CD4-positive, alpha-beta T cell treated with Interleukin-6 for 4 hours (primary cell): ENCODE data around the gene SPRED1.

Source experiments
- DNase-seq: peaks from one replicate; pipeline ENCODE4 v3.0.0-alpha.2; 2020; ENCODE audit warnings: mixed read lengths

The SPRED1 gene

GRCh38 chr15:38252481-38253350 is at the start of gene SPRED1:
Gene SPRED1, plus strand, starts transcription at chr15:38252836. Its CDS starts 350 bp downstream, at chr15:38253186.
- peak; percentile 19 for DNase-seq

GRCh38 chr15:38205526-38206272 is 46.9 kb upstream of the SPRED1 start:
- DNase-seq: no peak

GRCh38 chr15:38207621-38208020 is 45.0 kb upstream of the SPRED1 start:
- DNase-seq: no peak

GRCh38 chr15:38208206-38208605 is 44.4 kb upstream of the SPRED1 start:
- DNase-seq: no peak

GRCh38 chr15:38208779-38209178 is 43.9 kb upstream of the SPRED1 start:
- DNase-seq: no peak

- DNase-seq: no peak
Observed at GRCh38 chr15:38211249-38211648, 41.4 kb upstream of the SPRED1 start.

GRCh38 chr15:38211811-38212210 is 40.8 kb upstream of the SPRED1 start:
- DNase-seq: no peak

- no peak for DNase-seq
Observed at GRCh38 chr15:38212729-38213351, 39.8 kb upstream of the SPRED1 start.

GRCh38 chr15:38213356-38213755 is 39.3 kb upstream of the SPRED1 start:
- no peak for DNase-seq

GRCh38 chr15:38215707-38216106 is 36.9 kb upstream of the SPRED1 start:
- DNase-seq: no peak

- no peak for DNase-seq
Observed at GRCh38 chr15:38216763-38217162, 35.9 kb upstream of the SPRED1 start.

- no peak for DNase-seq
Observed at GRCh38 chr15:38217191-38217595, 35.4 kb upstream of the SPRED1 start.

- DNase-seq: no peak
Observed at GRCh38 chr15:38217788-38218609, 34.6 kb upstream of the SPRED1 start.

- no peak for DNase-seq
Observed at GRCh38 chr15:38220606-38221273, 31.9 kb upstream of the SPRED1 start.

GRCh38 chr15:38224486-38224885 is 28.1 kb upstream of the SPRED1 start:
- no peak for DNase-seq

GRCh38 chr15:38225381-38225780 is 27.3 kb upstream of the SPRED1 start:
- DNase-seq: no peak

- DNase-seq: no peak
Observed at GRCh38 chr15:38226608-38227266, 25.9 kb upstream of the SPRED1 start.

- no peak for DNase-seq
Observed at GRCh38 chr15:38227941-38228340, 24.7 kb upstream of the SPRED1 start.

- DNase-seq: no peak
Observed at GRCh38 chr15:38228618-38229017, 24.0 kb upstream of the SPRED1 start.

- DNase-seq: no peak
Observed at GRCh38 chr15:38229705-38230310, 22.8 kb upstream of the SPRED1 start.

- DNase-seq: no peak
Observed at GRCh38 chr15:38231436-38231835, 21.2 kb upstream of the SPRED1 start.
